GM06990 (cell line): Measurements from ENCODE around the gene VGLL3.
"Not testable (repeated sequence)": the region's sequence is repeated elsewhere in the genome, so short reads cannot be mapped to it uniquely, and the experiment has no call there.

Experiments used
- DNase-seq: peaks from one replicate; pipeline ENCODE4 v3.0.0-alpha.2; 2011; ENCODE audit not compliant: insufficient read length; ENCODE audit errors: extremely low read depth
- H3K27me3 ChIP-seq: replicated peaks from 2 replicates; pipeline ENCODE4 v1.6.0; 2011; ENCODE audit warnings: low read length; ENCODE audit not compliant: control insufficient read depth, insufficient read depth
- H3K36me3 ChIP-seq: 2 replicates; pipeline ENCODE4 v1.5.1; 2011; ENCODE audit warnings: low read length; ENCODE audit not compliant: control insufficient read depth, insufficient read depth
- H3K4me3 ChIP-seq: replicated peaks from 2 replicates; pipeline ENCODE4 v1.5.1; 2011; ENCODE audit warnings: low read depth, mild to moderate bottlenecking, control low read depth, low read length
- TF ChIP-seq, protein P1 (sequence below): IDR thresholded peaks from 2 replicates; pipeline ENCODE4 v1.5.1; 2011; ENCODE audit warnings: low read length, control low read depth, mild to moderate bottlenecking, inconsistent platforms; ENCODE audit not compliant: insufficient read depth, poor library complexity, severe bottlenecking

Gene VGLL3

DNA sequence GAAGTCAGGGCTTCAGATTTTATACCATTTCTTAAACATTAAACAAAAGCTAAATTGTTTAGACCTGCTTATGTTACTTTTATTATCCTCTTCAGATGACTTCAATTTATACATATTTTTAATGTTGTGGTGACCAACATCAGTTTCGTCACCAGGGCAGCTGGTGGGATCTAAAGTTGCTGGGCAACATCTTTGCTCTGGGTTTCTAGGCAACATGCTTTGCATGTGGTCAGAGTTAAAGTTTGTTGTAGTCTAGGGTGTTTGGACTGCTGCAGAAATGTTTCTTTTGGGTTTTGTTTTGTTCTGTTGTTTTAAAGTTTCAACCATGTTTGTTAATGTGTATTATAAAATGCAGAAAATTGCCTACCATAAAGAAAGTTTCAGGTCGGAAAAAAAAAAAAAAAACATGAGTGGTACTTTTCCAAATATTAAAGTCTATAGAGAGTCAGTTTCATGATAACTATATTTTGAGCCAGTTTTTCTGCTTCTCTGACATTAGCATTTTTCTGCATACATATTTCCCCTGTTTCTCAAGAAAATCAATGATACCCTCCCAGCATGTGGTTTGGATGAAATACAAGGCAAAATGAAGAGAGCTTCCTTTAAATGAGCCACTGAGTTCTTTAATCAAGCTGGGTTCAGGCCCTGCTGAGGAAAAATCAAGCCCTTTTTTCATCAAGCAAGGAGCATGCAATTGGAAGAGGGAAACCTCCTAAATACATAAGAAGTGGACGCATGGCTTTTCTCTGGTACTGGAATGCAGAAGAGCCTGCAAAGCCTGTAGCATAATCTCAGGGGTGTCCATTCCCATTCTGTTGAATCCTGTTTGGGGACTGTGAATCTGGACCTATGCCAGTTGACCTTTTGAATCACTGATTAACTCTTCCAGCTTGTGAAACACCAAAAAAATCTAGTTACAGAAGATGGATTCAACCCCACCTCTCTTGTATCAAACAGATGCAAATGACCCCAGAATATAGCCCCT, 35.0 kb upstream of the VGLL3 start:
- no peaks in the 10 kb centered on the region for H3K27me3 ChIP-seq
- no peak overlapping the region for H3K4me3 ChIP-seq
- DNase-seq = no peak
- no peaks in the 10 kb centered on the region for H3K36me3 ChIP-seq
- TF ChIP-seq, protein P1, sequence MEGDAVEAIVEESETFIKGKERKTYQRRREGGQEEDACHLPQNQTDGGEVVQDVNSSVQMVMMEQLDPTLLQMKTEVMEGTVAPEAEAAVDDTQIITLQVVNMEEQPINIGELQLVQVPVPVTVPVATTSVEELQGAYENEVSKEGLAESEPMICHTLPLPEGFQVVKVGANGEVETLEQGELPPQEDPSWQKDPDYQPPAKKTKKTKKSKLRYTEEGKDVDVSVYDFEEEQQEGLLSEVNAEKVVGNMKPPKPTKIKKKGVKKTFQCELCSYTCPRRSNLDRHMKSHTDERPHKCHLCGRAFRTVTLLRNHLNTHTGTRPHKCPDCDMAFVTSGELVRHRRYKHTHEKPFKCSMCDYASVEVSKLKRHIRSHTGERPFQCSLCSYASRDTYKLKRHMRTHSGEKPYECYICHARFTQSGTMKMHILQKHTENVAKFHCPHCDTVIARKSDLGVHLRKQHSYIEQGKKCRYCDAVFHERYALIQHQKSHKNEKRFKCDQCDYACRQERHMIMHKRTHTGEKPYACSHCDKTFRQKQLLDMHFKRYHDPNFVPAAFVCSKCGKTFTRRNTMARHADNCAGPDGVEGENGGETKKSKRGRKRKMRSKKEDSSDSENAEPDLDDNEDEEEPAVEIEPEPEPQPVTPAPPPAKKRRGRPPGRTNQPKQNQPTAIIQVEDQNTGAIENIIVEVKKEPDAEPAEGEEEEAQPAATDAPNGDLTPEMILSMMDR = no peak

DNA sequence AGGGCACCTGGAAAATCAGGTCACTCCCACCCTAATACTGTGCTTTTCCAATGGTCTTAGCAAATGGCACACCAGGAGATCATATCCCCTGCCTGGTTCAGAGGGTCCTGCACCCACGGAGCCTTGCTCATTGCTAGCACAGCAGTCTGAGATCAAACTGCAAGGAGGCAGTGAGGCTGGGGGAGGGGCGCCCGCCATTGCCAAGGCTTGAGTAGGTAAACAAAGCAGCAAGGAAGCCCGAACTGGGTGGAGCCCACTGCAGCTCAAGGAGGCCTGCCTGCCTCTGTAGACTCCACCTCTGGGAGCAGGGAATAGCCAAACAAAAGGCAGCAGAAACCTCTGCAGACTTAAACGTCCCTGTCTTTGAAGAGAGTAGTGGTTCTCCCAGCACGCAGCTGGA, 26.4 kb upstream of the VGLL3 start:
- not testable (repeated sequence) for H3K27me3 ChIP-seq, H3K36me3 ChIP-seq, H3K4me3 ChIP-seq, DNase-seq

DNA sequence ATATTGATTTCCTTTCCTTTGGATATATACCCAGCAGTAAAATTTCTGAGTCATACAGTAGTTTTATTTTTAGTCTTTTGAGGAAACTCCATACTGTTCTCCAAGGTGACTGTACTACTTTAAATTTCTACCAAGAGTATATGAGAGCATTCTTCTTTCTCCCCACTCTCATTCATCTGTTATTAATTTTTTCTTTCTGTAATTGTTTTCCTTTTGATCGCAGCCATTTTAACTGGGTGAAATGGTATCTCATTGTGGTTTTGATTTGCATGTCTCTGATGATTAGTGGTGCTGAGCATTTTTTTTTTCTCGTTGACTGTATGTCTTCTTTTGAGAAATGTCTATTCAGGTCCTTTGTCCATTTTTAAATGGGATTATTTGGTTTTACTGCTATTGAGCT, 18.3 kb upstream of the VGLL3 start:
- no peak overlapping the region for H3K4me3 ChIP-seq
- no peaks in the 10 kb centered on the region for H3K36me3 ChIP-seq
- H3K27me3 ChIP-seq = no peaks in the 10 kb centered on the region
- TF ChIP-seq, protein P1 = no peak
- no peak for DNase-seq

- TF ChIP-seq, protein P1 = peak; percentile 8
- H3K27me3 ChIP-seq = no peaks in the 10 kb centered on the region
- H3K36me3 ChIP-seq = no peaks in the 10 kb centered on the region
- DNase-seq = no peak
- H3K4me3 ChIP-seq = no peak overlapping the region
Observed at GRCh38 chr3:87006844-87007439, 16.0 kb upstream of the VGLL3 start.

GRCh38 chr3:87004883-87005282, 13.9 kb upstream of the VGLL3 start:
- Histone ChIP-seq H3K36me3 (no peaks in the 10 kb centered on the region), H3K27me3 (no peaks in the 10 kb centered on the region), H3K4me3 (no peak overlapping the region)
- DNase-seq = no peak
- TF ChIP-seq, protein P1 = no peak

GRCh38 chr3:87002346-87002745, 11.4 kb upstream of the VGLL3 start:
- H3K4me3 ChIP-seq = no peak overlapping the region
- DNase-seq = no peak
- H3K27me3 ChIP-seq = no peaks in the 10 kb centered on the region
- no peaks in the 10 kb centered on the region for H3K36me3 ChIP-seq
- TF ChIP-seq, protein P1 = no peak
